Heart right ventricle (tissue), 16 donors: ENCODE results near the gene S100A2. TPM values are rescaled to one million over a fixed set of nuclear protein-coding genes. Genes with fewer than 3 reads are reported as not detected.

Experiments used
- ATAC-seq, 8 donors: fragments of 200-7000 bp; cut with Tn5 transposase; one replicate each; pipeline ENCODE4 v1.9.1; 2020; ENCODE audit warnings: mild to moderate bottlenecking in 8 of 8, moderate library complexity in 8 of 8, moderate number of reproducible peaks in 1 of 8
- DNase-seq, 2 donors: peaks; one replicate each; pipeline ENCODE4 v3.0.0-alpha.2; 2020
- H3K27ac ChIP-seq, 10 donors: fragments of 200-600 bp; sonication (generic) in 2 of 10; one replicate each; pipeline versions ENCODE4 v1.5.0 to v1.8.0; 2020 to 2022; ENCODE audit warnings: mild to moderate bottlenecking in 3 of 10
- H3K27me3 ChIP-seq, 7 donors: fragments of 200-600 bp; one replicate each; pipeline ENCODE4 v1.8.0; 2021 to 2022; ENCODE audit warnings: mild to moderate bottlenecking in 2 of 7
- H3K36me3 ChIP-seq, 9 donors: fragments of 200-600 bp; sonication (generic) in 1 of 9; one replicate each; pipeline versions ENCODE4 v1.5.0 to v1.8.0; 2020 to 2022; ENCODE audit warnings: mild to moderate bottlenecking in 2 of 9
- H3K4me1 ChIP-seq, 9 donors: fragments of 200-600 bp; sonication (generic) in 1 of 9; one replicate each; pipeline versions ENCODE4 v1.5.0 to v1.8.0; 2020 to 2022; ENCODE audit warnings: mild to moderate bottlenecking in 4 of 9
- H3K4me3 ChIP-seq, 10 donors: fragments of 200-600 bp; sonication (generic) in 2 of 10; one replicate each; pipeline versions ENCODE4 v1.5.0 to v1.8.0; 2020 to 2022; ENCODE audit warnings: mild to moderate bottlenecking in 7 of 10, moderate library complexity in 2 of 10
- H3K9me3 ChIP-seq, 11 donors: fragments of 200-600 bp in 10 of 11; sonication (generic) in 2 of 11; one replicate each; pipeline versions ENCODE4 v1.5.0 to v1.8.0; 2013 to 2022; ENCODE audit warnings: mild to moderate bottlenecking in 2 of 11, control low read depth in 1 of 11, moderate library complexity in 1 of 11
- WGBS, 2 donors: extraction: QIAGEN DNeasy Blood & Tissue Kit; methylation state at CpG; one replicate each; pipeline ENCODE4 v1.1.7; 2013; ENCODE audit warnings: inconsistent platforms in 1 of 2; 5-methylcytosine and 5-hydroxymethylcytosine counted together
- intact Hi-C, 10 donors: fragments of 100-400 bp; cut with DNase I; formaldehyde crosslinking; loops; one replicate each; pipeline versions ENCODE4 v1.11.1 to v1.14.2; 2022
- polyA plus RNA-seq, 2 donors: library from polyadenylated mRNA; stranded (reverse); fragments of 200-250 nt; gene quantifications; one replicate each; pipeline ENCODE4 v1.2.3, GENCODE V29; 2013
- total RNA-seq, 10 donors: library from RNA; stranded (reverse); fragmentation: NEBNext Ultra II Directional in 3 of 10; extraction: Animal tissue kit (Norgen Biotek cat#: 25700) in 3 of 10; gene quantifications; one replicate each; pipeline versions ENCODE4 v1.2.1 to v1.2.4, GENCODE V29; 2021 to 2023
- TF ChIP-seq, protein P1 (sequence below), 9 donors: fragments of 200-600 bp; sonication (generic) in 2 of 9; IDR thresholded peaks; one replicate each; pipeline versions ENCODE4 v1.5.0 to v1.8.0; 2021 to 2022; ENCODE audit warnings: antibody characterized with exemption in 9 of 9, mild to moderate bottlenecking in 5 of 9, moderate library complexity in 1 of 9
- donor health status: Arrhythmogenic right ventricular cardiomyopathy.
- donor health status: ischemic (EF 13 %, LVEDD 7.1; RV severe dilation, severe dysfunction).
- donor health status: healthy with polysubstance abuse.
- donor health status: DM: no; HTN: yes; CAD: no.
- donor health status: DM: no; HTN: no; CAD: no.
- donor health status: ischemic (EF 25% LVEDD 6.9; RV normal size, moderate dysfunction).
- donor health status: ischemic (EF 25% LVEDD 5.7; RV mildly dilated, moderate dysfunction).
- donor health status: healthy.
- donor health status: DM: yes; HTN: yes; CAD: no.
- donor health status: Ischemic cardiomyopathy.
- donor health status: ischemic (EF 35%, LVEDD 5.7; RV mildly dilated, moderate dysfunction).
- donor health status: nonischemic (EF 11% LVEDD 7.7; RV severe dilation, severe dysfunction).
- donor health status: DM: yes; HTN: yes; CAD: no.
- donor health status: PGD.
- donor health status: ischemic (EF 29% LVEDD 5.4; RV normal size, mild dysfunction).
- donor health status: nonischemic (EF 23%, LVEDD 6.1; RV moderate dilation, normal function).

Gene S100A2
- total and polyA plus RNA-seq, 12 donors = 1.2 to 7.4 (median 3.1) TPM; not detected in 1

DNA sequence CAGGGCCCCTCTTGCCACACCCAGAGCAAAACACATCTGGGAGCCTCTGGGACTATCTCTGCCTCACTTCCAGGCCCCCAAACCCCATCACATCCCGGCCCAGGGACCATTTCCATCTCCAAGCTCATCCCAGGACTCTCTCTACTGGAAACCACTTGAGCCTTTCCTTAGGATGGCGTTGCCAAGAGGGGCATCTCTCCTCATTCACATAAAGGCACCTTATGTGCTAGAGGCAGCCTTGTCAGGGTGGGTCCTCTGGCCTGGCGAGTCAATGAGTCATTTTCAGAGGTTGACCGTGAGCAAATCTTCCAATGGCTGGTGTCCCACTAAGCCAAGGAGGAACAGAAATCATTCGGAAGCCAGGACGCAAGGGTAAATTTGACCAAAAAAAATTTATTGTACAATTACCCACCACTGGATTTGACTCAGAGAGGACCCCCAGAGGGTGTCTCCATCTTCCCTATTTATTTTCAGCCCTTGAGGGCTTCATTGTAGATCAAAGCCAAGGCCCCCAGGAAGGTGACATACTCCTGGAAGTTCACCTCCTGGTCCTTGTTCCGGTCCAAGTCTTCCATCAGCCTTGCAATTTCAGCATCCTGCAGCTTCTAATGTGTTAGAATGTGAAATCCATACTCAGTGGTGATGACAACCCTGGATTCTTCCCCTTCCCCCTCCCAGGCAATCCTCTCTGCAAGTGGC lies 31.3 kb downstream of the S100A2 start:
- Histone ChIP-seq H3K36me3 (peaks cover 0 to 9% (median 0%) of the 10 kb centered on the region in 9 donors), H3K27ac (peak overlapping the region in 9 of 10 donors; percentile 93 to 99 (median 98)), H3K4me1 (peaks cover 3 to 61% (median 35%) of the 10 kb centered on the region in 9 donors), H3K9me3 (no peaks in the 10 kb centered on the region), H3K27me3 (no peaks in the 10 kb centered on the region), H3K4me3 (peak overlapping the region; percentile 62 to 93 (median 77))
- TF ChIP-seq, protein P1, sequence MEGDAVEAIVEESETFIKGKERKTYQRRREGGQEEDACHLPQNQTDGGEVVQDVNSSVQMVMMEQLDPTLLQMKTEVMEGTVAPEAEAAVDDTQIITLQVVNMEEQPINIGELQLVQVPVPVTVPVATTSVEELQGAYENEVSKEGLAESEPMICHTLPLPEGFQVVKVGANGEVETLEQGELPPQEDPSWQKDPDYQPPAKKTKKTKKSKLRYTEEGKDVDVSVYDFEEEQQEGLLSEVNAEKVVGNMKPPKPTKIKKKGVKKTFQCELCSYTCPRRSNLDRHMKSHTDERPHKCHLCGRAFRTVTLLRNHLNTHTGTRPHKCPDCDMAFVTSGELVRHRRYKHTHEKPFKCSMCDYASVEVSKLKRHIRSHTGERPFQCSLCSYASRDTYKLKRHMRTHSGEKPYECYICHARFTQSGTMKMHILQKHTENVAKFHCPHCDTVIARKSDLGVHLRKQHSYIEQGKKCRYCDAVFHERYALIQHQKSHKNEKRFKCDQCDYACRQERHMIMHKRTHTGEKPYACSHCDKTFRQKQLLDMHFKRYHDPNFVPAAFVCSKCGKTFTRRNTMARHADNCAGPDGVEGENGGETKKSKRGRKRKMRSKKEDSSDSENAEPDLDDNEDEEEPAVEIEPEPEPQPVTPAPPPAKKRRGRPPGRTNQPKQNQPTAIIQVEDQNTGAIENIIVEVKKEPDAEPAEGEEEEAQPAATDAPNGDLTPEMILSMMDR (IDR thresholded peaks at IDR 0.05) = no peak
- no peak for ATAC-seq
- no peak for DNase-seq
- WGBS, 2 donors = 80 to 88% methylated on average over 7 of the region's 7 CpGs
- intact Hi-C loops = loop anchor here in 6 of 10 donors (2.0 to 10.0 kb wide), 4 partner anchors 32 to 80 kb away; partner anchors contain the start of genes S100A2 (in 3 of the 6), S100A16 (in 2 of the 6) and S100A14 (in 1 of the 6)

GRCh38 chr1:153533689-153534201 lies 31.9 kb downstream of the S100A2 start:
- peak overlapping the region in 9 of 10 donors; percentile 3 to 99 (median 98) for H3K27ac ChIP-seq
- no peaks in the 10 kb centered on the region for H3K27me3 ChIP-seq
- ATAC-seq (peak in 7 of 8 donors; percentile 3 to 50 (median 35)), DNase-seq (no peak)
- H3K4me1 ChIP-seq = peaks cover 3 to 61% (median 35%) of the 10 kb centered on the region in 9 donors
- peak overlapping the region in 9 of 10 donors; percentile 11 to 93 (median 79) for H3K4me3 ChIP-seq
- H3K36me3 ChIP-seq = peaks cover 0 to 9% (median 0%) of the 10 kb centered on the region in 9 donors
- TF ChIP-seq, protein P1 (IDR thresholded peaks at IDR 0.05) = no peak
- intact Hi-C loops = loop anchor here (1.0 to 10.0 kb wide), 6 partner anchors 33 to 81 kb away; partner anchors contain the start of genes S100A2 (in 3 of the 10), S100A16 (in 2 of the 10) and S100A14 (in 1 of the 10)
- WGBS, 2 donors = 52 to 72% methylated on average over 13 of the region's 13 CpGs
- H3K9me3 ChIP-seq = no peaks in the 10 kb centered on the region

- TF ChIP-seq, protein P1 (IDR thresholded peaks at IDR 0.05) = peak; percentile 57 to 91 (median 85)
- 34 to 39% methylated on average over 34 of the region's 34 CpGs for WGBS, 2 donors
- ATAC-seq = peak; percentile 46 to 75 (median 53)
Observed at GRCh38 chr1:153532769-153533599, 32.7 kb downstream of the S100A2 start.

More at GRCh38 chr1:153532769-153533599, 32.7 kb downstream of the S100A2 start:
- no peaks in the 10 kb centered on the region for H3K27me3 ChIP-seq
- intact Hi-C loops = loop anchor here in 9 of 10 donors (1.0 to 10.0 kb wide), 5 partner anchors 34 to 82 kb away; partner anchors contain the start of genes S100A2 (in 3 of the 9), S100A16 (in 2 of the 9) and S100A14 (in 1 of the 9)
- H3K27ac ChIP-seq = peak overlapping the region in 9 of 10 donors; percentile 3 to 99 (median 98)
- H3K9me3 ChIP-seq = no peaks in the 10 kb centered on the region
- peak; percentile 82 to 83 for DNase-seq
- peaks cover 0 to 9% (median 0%) of the 10 kb centered on the region in 9 donors for H3K36me3 ChIP-seq
- H3K4me1 ChIP-seq = peaks cover 3 to 54% (median 35%) of the 10 kb centered on the region in 9 donors
- peak overlapping the region in 9 of 10 donors; percentile 11 to 93 (median 73) for H3K4me3 ChIP-seq
